Neural cell (in vitro differentiated cells): ENCODE data around the gene ZNF442. TPM values are rescaled to one million over a fixed set of nuclear protein-coding genes. Genes with fewer than 3 reads are reported as not detected.

Experiments used
- H2AFZ ChIP-seq: fragments of 200-600, 300-800 bp; sonication (generic), shearing (Covaris generic); 2 replicates; pipeline ENCODE4 v1.6.0; 2014; ENCODE audit warnings: low read depth, mild to moderate bottlenecking, antibody characterized with exemption, low read length, moderate library complexity
- H3F3A ChIP-seq: fragments of 200-600 bp; shearing (Covaris generic); 2 replicates; pipeline ENCODE4 v1.6.1; 2016; ENCODE audit warnings: mild to moderate bottlenecking, moderate library complexity, mixed read lengths, antibody characterized with exemption, low read length; ENCODE audit not compliant: insufficient read depth, poor library complexity, severe bottlenecking
- H3K27ac ChIP-seq: fragments of 200-600, 300-800 bp; sonication (generic), shearing (Covaris generic); 2 replicates; pipeline ENCODE4 v1.5.1; 2014; ENCODE audit warnings: mild to moderate bottlenecking, low read length, moderate library complexity
- H3K27me3 ChIP-seq: fragments of 300-800, 200-600 bp; sonication (generic), shearing (Covaris generic); 2 replicates; pipeline ENCODE4 v1.6.0; 2014; ENCODE audit warnings: mild to moderate bottlenecking, low read depth, low read length, moderate library complexity; ENCODE audit not compliant: insufficient read depth
- H3K36me3 ChIP-seq: fragments of 300-800, 200-600 bp; sonication (generic), shearing (Covaris generic); 2 replicates; pipeline ENCODE4 v1.5.1; 2014; ENCODE audit warnings: mild to moderate bottlenecking, antibody characterized with exemption, low read length, moderate library complexity; ENCODE audit not compliant: insufficient read depth
- H3K4me2 ChIP-seq: fragments of 300-800, 200-600 bp; sonication (generic), shearing (Covaris generic); 2 replicates; pipeline ENCODE4 v1.6.0; 2014; ENCODE audit warnings: mild to moderate bottlenecking, low read length
- H3K4me3 ChIP-seq: fragments of 300-800, 200-600 bp; sonication (generic), shearing (Covaris generic); 2 replicates; pipeline ENCODE4 v1.5.1; 2014; ENCODE audit warnings: mild to moderate bottlenecking, low read length, moderate library complexity
- H3K79me2 ChIP-seq: fragments of 200-600 bp; shearing (Covaris generic); replicated peaks from 2 replicates; pipeline ENCODE4 v1.6.0; 2014; ENCODE audit warnings: mild to moderate bottlenecking, low read length, moderate library complexity; ENCODE audit not compliant: insufficient read depth
- H3K9ac ChIP-seq: fragments of 300-800, 200-600 bp; sonication (generic), shearing (Covaris generic); 2 replicates; pipeline ENCODE4 v1.6.1; 2016; ENCODE audit warnings: mild to moderate bottlenecking, low read length, mixed read lengths
- H3K9me2 ChIP-seq: fragments of 200-600 bp; shearing (Covaris generic); 2 replicates; pipeline ENCODE4 v1.6.1; 2016; ENCODE audit warnings: mild to moderate bottlenecking, low read length, mixed read lengths; ENCODE audit not compliant: insufficient read depth
- H3K9me3 ChIP-seq: fragments of 200-600, 300-800 bp; sonication (generic), shearing (Covaris generic); 2 replicates; pipeline ENCODE4 v1.6.1; 2016; ENCODE audit warnings: mild to moderate bottlenecking, mixed run types, low read length, moderate library complexity, mixed read lengths
- H4K20me1 ChIP-seq: fragments of 200-600 bp; shearing (Covaris generic); 2 replicates; pipeline ENCODE4 v1.6.1; 2016; ENCODE audit warnings: mild to moderate bottlenecking, mixed run types; ENCODE audit not compliant: insufficient read depth
- CTCF ChIP-seq: fragments of 450-650 bp; IDR thresholded peaks from 2 replicates; pipeline ENCODE4 v1.5.1; 2014; ENCODE audit warnings: antibody characterized with exemption, mild to moderate bottlenecking, moderate library complexity; ENCODE audit not compliant: poor library complexity, severe bottlenecking
- EP300 ChIP-seq: fragments of 450-650 bp; conservative IDR thresholded peaks from 2 replicates; pipeline ENCODE4 v1.6.1; 2014; ENCODE audit warnings: antibody characterized with exemption, mild to moderate bottlenecking, moderate library complexity; ENCODE audit not compliant: poor library complexity, severe bottlenecking
- EZH2 ChIP-seq: fragments of 200-600, 300-800 bp; shearing (Covaris generic), sonication (generic); IDR thresholded peaks from 2 replicates; pipeline ENCODE4 v1.6.1; 2014; ENCODE audit warnings: antibody characterized with exemption, low read length, borderline replicate concordance, mild to moderate bottlenecking; ENCODE audit not compliant: insufficient read depth, poor library complexity, severe bottlenecking
- MXI1 ChIP-seq: fragments of 450-650 bp; conservative IDR thresholded peaks from 2 replicates; pipeline ENCODE4 v1.6.1; 2014; ENCODE audit warnings: antibody characterized with exemption, mild to moderate bottlenecking; ENCODE audit not compliant: poor library complexity, severe bottlenecking
- POLR2AphosphoS5 ChIP-seq: IDR thresholded peaks from 2 replicates; pipeline ENCODE4 v1.6.1; 2012
- RAD21 ChIP-seq: fragments of 450-650 bp; conservative IDR thresholded peaks from 2 replicates; pipeline ENCODE4 v1.6.1; 2014; ENCODE audit warnings: antibody characterized with exemption, mild to moderate bottlenecking, moderate library complexity
- REST ChIP-seq: IDR thresholded peaks from 2 replicates; pipeline ENCODE4 v1.6.1; 2012; ENCODE audit warnings: borderline replicate concordance
- SMC3 ChIP-seq: fragments of 450-650 bp; conservative IDR thresholded peaks from 2 replicates; pipeline ENCODE4 v1.6.1; 2014; ENCODE audit warnings: antibody characterized with exemption, mild to moderate bottlenecking, moderate library complexity; ENCODE audit not compliant: poor library complexity
- TAF1 ChIP-seq: IDR thresholded peaks from 2 replicates; pipeline ENCODE4 v1.6.1; 2012; ENCODE audit warnings: low read depth
- polyA plus RNA-seq: library from polyadenylated mRNA; depleted of rRNA; stranded (reverse); fragments of >200 nt; gene quantifications from 2 replicates; pipeline ENCODE4 v1.2.3, GENCODE V29; 2014

The ZNF442 gene
- polyA plus RNA-seq, 1 donor from 2014 or later = 8.8 TPM

GRCh38 chr19:12331211-12331941 lies 34.1 kb downstream of the ZNF442 start:
- Histone ChIP-seq H3K36me3 (no peaks in the 10 kb centered on the region), H3K9ac (no peak overlapping the region), H3K4me2 (no peak overlapping the region), H3K27me3 (peaks cover 5% of the 10 kb centered on the region), H4K20me1 (no peaks in the 10 kb centered on the region), H3K27ac (no peak overlapping the region), H3F3A (no peaks in the 10 kb centered on the region), H3K9me2 (no peaks in the 10 kb centered on the region), H3K9me3 (no peaks in the 10 kb centered on the region), H3K4me3 (no peak overlapping the region), H3K79me2 (no peaks in the 10 kb centered on the region), H2AFZ (no peak overlapping the region)
- TF ChIP-seq CTCF = no peak
- TF ChIP-seq POLR2AphosphoS5 = no peak
- TF ChIP-seq RAD21 = no peak
- no peak for TF ChIP-seq MXI1
- no peak for TF ChIP-seq EP300
- no peak for TF ChIP-seq REST
- no peak for TF ChIP-seq TAF1
- TF ChIP-seq SMC3 = no peak
- TF ChIP-seq EZH2 = no peak

- H3K27ac ChIP-seq = no peak overlapping the region
- H3F3A ChIP-seq = no peaks in the 10 kb centered on the region
- no peaks in the 10 kb centered on the region for H4K20me1 ChIP-seq
- H3K4me2 ChIP-seq = no peak overlapping the region
- H3K9me2 ChIP-seq = no peaks in the 10 kb centered on the region
- H3K36me3 ChIP-seq = no peaks in the 10 kb centered on the region
- H3K27me3 ChIP-seq = peaks cover 5% of the 10 kb centered on the region
- H3K9me3 ChIP-seq = no peaks in the 10 kb centered on the region
- no peak overlapping the region for H3K9ac ChIP-seq
- TF ChIP-seq REST = no peak
- TF ChIP-seq CTCF = no peak
- no peak for TF ChIP-seq EP300
- TF ChIP-seq TAF1 = no peak
- no peak for TF ChIP-seq SMC3
- no peak for TF ChIP-seq EZH2
- no peak for TF ChIP-seq POLR2AphosphoS5
- TF ChIP-seq MXI1 = no peak
- TF ChIP-seq RAD21 = no peak
- H3K79me2 ChIP-seq = no peaks in the 10 kb centered on the region
- H2AFZ ChIP-seq = no peak overlapping the region
- H3K4me3 ChIP-seq = no peak overlapping the region
Observed at GRCh38 chr19:12330340-12330739, 35.1 kb downstream of the ZNF442 start.
